WTC11 (cell line): ENCODE results near the gene IGFBP7. TPM values are rescaled to one million over a fixed set of nuclear protein-coding genes. Genes with fewer than 3 reads are reported as not detected.

Experiments
- ATAC-seq: fragments of 200-7000 bp; cut with Tn5 transposase; 2 replicates; pipeline ENCODE4 v1.10.0; 2021; ENCODE audit warnings: mild to moderate bottlenecking, moderate library complexity
- CTCF ChIA-PET: fragments of 300-600 bp; sonication (Branson Sonifier 250); formaldehyde crosslinking; loops from one replicate; lab custom pipeline; 2021; ENCODE audit warnings: antibody characterized with exemption; lab: Charles Lee
- POLR2A ChIA-PET: fragments of 350-600 bp; sonication (Branson Sonifier 250); formaldehyde crosslinking; loops from one replicate; lab custom pipeline; 2021; ENCODE audit warnings: antibody characterized with exemption; lab: Charles Lee
- DNase-seq: peaks from one replicate; pipeline ENCODE4 v3.0.0; 2021; ENCODE audit warnings: low spot score
- H3K27ac Mint-ChIP-seq: 2 replicates; pipeline ENCODE4 v1.8.0; 2021; ENCODE audit warnings: mixed read lengths
- H3K27me3 Mint-ChIP-seq: 2 replicates; pipeline ENCODE4 v1.8.0; 2021; ENCODE audit warnings: low read depth, mild to moderate bottlenecking, moderate library complexity, mixed read lengths
- H3K36me3 Mint-ChIP-seq: 2 replicates; pipeline ENCODE4 v1.8.0; 2021; ENCODE audit warnings: mixed read lengths
- H3K4me1 Mint-ChIP-seq: 2 replicates; pipeline ENCODE4 v1.8.0; 2022; ENCODE audit warnings: mixed read lengths
- H3K4me3 Mint-ChIP-seq: 2 replicates; pipeline ENCODE4 v1.8.0; 2021; ENCODE audit warnings: mild to moderate bottlenecking, moderate library complexity, mixed read lengths
- H3K9me3 Mint-ChIP-seq: 2 replicates; pipeline ENCODE4 v1.8.0; 2021; ENCODE audit warnings: mixed read lengths
- FOXK1 ChIP-seq: sonication (generic); formaldehyde crosslinking; IDR thresholded peaks from 2 replicates; pipeline ENCODE4 v1.8.0; 2022; ENCODE audit warnings: mild to moderate bottlenecking, moderate library complexity, missing genetic modification reagents
- FOXP1 ChIP-seq: sonication (generic); formaldehyde crosslinking; IDR thresholded peaks from 2 replicates; pipeline ENCODE4 v1.8.0; 2022; ENCODE audit warnings: missing genetic modification reagents, mild to moderate bottlenecking, moderate library complexity, borderline replicate concordance
- GTF2I ChIP-seq: fragments of 250-450 bp; sonication (Bioruptor Pico); conservative IDR thresholded peaks from 2 replicates; pipeline ENCODE4 v1.4.0; 2021; ENCODE audit warnings: mild to moderate bottlenecking
- HMGA2 ChIP-seq: fragments of 250-450 bp; sonication (Bioruptor Pico); IDR thresholded peaks from 2 replicates; pipeline ENCODE4 v1.4.0; 2021; ENCODE audit warnings: mild to moderate bottlenecking, moderate library complexity
- IRF1 ChIP-seq: sonication (generic); formaldehyde crosslinking; IDR thresholded peaks from 2 replicates; pipeline ENCODE4 v1.8.0; 2023; ENCODE audit warnings: missing genetic modification reagents
- MYBL2 ChIP-seq: sonication (generic); formaldehyde crosslinking; IDR thresholded peaks from 2 replicates; pipeline ENCODE4 v1.8.1; 2023; ENCODE audit warnings: mild to moderate bottlenecking, moderate library complexity, missing genetic modification reagents
- NFE2L1 ChIP-seq: sonication (generic); formaldehyde crosslinking; IDR thresholded peaks from 2 replicates; pipeline ENCODE4 v1.8.1; 2023; ENCODE audit warnings: missing genetic modification reagents
- PRDM15 ChIP-seq: sonication (generic); formaldehyde crosslinking; IDR thresholded peaks from 2 replicates; pipeline ENCODE4 v1.8.0; 2022; ENCODE audit warnings: missing genetic modification reagents
- SP1 ChIP-seq: sonication (generic); formaldehyde crosslinking; conservative IDR thresholded peaks from 2 replicates; pipeline ENCODE4 v1.8.1; 2022; ENCODE audit warnings: missing genetic modification reagents
- STAT6 ChIP-seq: sonication (generic); formaldehyde crosslinking; conservative IDR thresholded peaks from 2 replicates; pipeline ENCODE4 v1.8.1; 2023; ENCODE audit warnings: mild to moderate bottlenecking, low read depth, missing genetic modification reagents, moderate library complexity
- ZBTB43 ChIP-seq: sonication (generic); formaldehyde crosslinking; IDR thresholded peaks from 2 replicates; pipeline ENCODE4 v1.8.1; 2023; ENCODE audit warnings: mild to moderate bottlenecking, missing genetic modification reagents
- ZNF416 ChIP-seq: fragments of 250-450 bp; sonication (Bioruptor Pico); IDR thresholded peaks from 2 replicates; pipeline ENCODE4 v1.9.0; 2021; ENCODE audit warnings: mild to moderate bottlenecking, inconsistent platforms
- ZNF423 ChIP-seq: fragments of 250-450 bp; sonication (Bioruptor Pico); IDR thresholded peaks from 2 replicates; pipeline ENCODE4 v2.1.2; 2022; ENCODE audit warnings: mild to moderate bottlenecking, moderate library complexity
- ZSCAN18 ChIP-seq: fragments of 250-450 bp; sonication (Bioruptor Pico); IDR thresholded peaks from 2 replicates; pipeline ENCODE4 v2.1.2; 2022; ENCODE audit warnings: mild to moderate bottlenecking, moderate library complexity
- total RNA-seq: library from RNA; stranded (reverse); gene quantifications from 3 replicates; pipeline ENCODE4 v1.2.3, GENCODE V29; 2021

IGFBP7 gene
- total RNA-seq, 1 experiment from 2014 or later: 1.4 TPM

- Mint-ChIP-seq H3K9me3 (peaks cover 18% of the 10 kb centered on the region), H3K4me3 (peak overlapping the region; percentile 1; the same call in 1 of the 2 replicates), H3K27ac (peak overlapping the region; percentile 74), H3K4me1 (peaks cover 43% of the 10 kb centered on the region), H3K36me3 (no peaks in the 10 kb centered on the region), H3K27me3 (no peaks in the 10 kb centered on the region)
- ChIA-PET CTCF (interaction anchor here (0.9 to 1.4 kb wide), 4 partner anchors 16 to 112 kb away, joined by 4 to 9 read pairs (median 6); no protein-coding TSS in a partner anchor), POLR2A (interaction anchor here (0.6 to 1.0 kb wide), 2 partner anchors 10 to 45 kb away, joined by 3 read pairs; no protein-coding TSS in a partner anchor)
- ATAC-seq: peak; percentile 84
- DNase-seq: peak; percentile 52
- no peak for TF ChIP-seq ZNF416
- TF ChIP-seq MYBL2 (CRISPR knock-in tag): 0 out of 2 replicates have a peak, but pooled peaks have one; percentile 4
- no peak for TF ChIP-seq ZBTB43 (CRISPR knock-in tag)
- TF ChIP-seq FOXK1 (CRISPR knock-in tag): no peak
- TF ChIP-seq PRDM15 (CRISPR knock-in tag): no peak
- TF ChIP-seq FOXP1 (CRISPR knock-in tag): no peak
- 0 out of 2 replicates have a peak, but pooled peaks have one; percentile 31 for TF ChIP-seq HMGA2
- no peak for TF ChIP-seq SP1
- no peak for TF ChIP-seq IRF1
- TF ChIP-seq ZSCAN18: 0 out of 2 replicates have a peak, but pooled peaks have one; percentile 31
- peak; percentile 88 for TF ChIP-seq ZNF423 (CRISPR knock-in tag)
Measured at GRCh38 chr4:57078685-57079521, 31.3 kb downstream of the IGFBP7 start.

GRCh38 chr4:57077550-57078343 lies 32.4 kb downstream of the IGFBP7 start:
- CTCF ChIA-PET: interaction anchor here (0.9 to 1.4 kb wide), 4 partner anchors 15 to 113 kb away, joined by 4 to 9 read pairs (median 6); no protein-coding TSS in a partner anchor
- peak overlapping the region; percentile 61; the same call in 1 of the 2 replicates for H3K27ac Mint-ChIP-seq
- no peak overlapping the region for H3K4me3 Mint-ChIP-seq
- ATAC-seq (peak; percentile 24), DNase-seq (no peak)
- no peaks in the 10 kb centered on the region for H3K36me3 Mint-ChIP-seq
- H3K9me3 Mint-ChIP-seq: peaks cover 18% of the 10 kb centered on the region
- no peaks in the 10 kb centered on the region for H3K27me3 Mint-ChIP-seq
- TF ChIP-seq GTF2I (CRISPR knock-in tag): peak; percentile 87; the same call in 1 of the 2 replicates
- TF ChIP-seq STAT6 (CRISPR knock-in tag): no peak
- peak; percentile 79; the same call in 1 of the 2 replicates for TF ChIP-seq NFE2L1 (CRISPR knock-in tag)
- peaks cover 43% of the 10 kb centered on the region for H3K4me1 Mint-ChIP-seq
- POLR2A ChIA-PET: no interaction called here
